ENCODE measurements around the gene SCLY.

Gene SCLY

GRCh38 chr2:238100049-238100820, 39.4 kb downstream of the SCLY start, which contains the start of gene ESPNL:
ESPNL (plus strand) TSS chr2:238100340; CDS start chr2:238100420, 80 bp downstream.
- H3K9ac ChIP-seq (ENCODE audit: low read depth, low read length) = no peak within 1 kb of the TSS
- H3K27me3 ChIP-seq (ENCODE audit: control insufficient read depth, insufficient read depth, low read length) = no peaks in the 10 kb centered on the region
- no peak within 1 kb of the TSS for H3K4me3 ChIP-seq (ENCODE audit: low read length)
- H3K9me3 ChIP-seq (replicated peaks; ENCODE audit: low read length) = no peaks in the 10 kb centered on the region
- H3K4me1 ChIP-seq (ENCODE audit: control insufficient read depth, insufficient read depth, low read length) = no peaks in the 10 kb centered on the region
- H3K4me2 ChIP-seq (ENCODE audit: low read length) = no peak within 1 kb of the TSS
- H3K36me3 ChIP-seq (ENCODE audit: insufficient read depth, low read length) = no peaks in the 10 kb centered on the region

GRCh38 chr2:238100821-238101771, 40.3 kb downstream of the SCLY start:
- Histone ChIP-seq H3K9me3 (replicated peaks; ENCODE audit: low read length) (no peaks in the 10 kb centered on the region), H3K36me3 (ENCODE audit: insufficient read depth, low read length) (no peaks in the 10 kb centered on the region), H3K9ac (ENCODE audit: low read depth, low read length) (no peak overlapping the region), H3K4me1 (ENCODE audit: control insufficient read depth, insufficient read depth, low read length) (no peaks in the 10 kb centered on the region), H3K27me3 (ENCODE audit: control insufficient read depth, insufficient read depth, low read length) (no peaks in the 10 kb centered on the region), H3K4me2 (ENCODE audit: low read length) (no peak overlapping the region), H3K4me3 (ENCODE audit: low read length) (no peak overlapping the region)

- H3K9ac ChIP-seq (ENCODE audit: low read depth, low read length) = no peak overlapping the region
- no peak overlapping the region for H3K4me2 ChIP-seq (ENCODE audit: low read length)
- no peaks in the 10 kb centered on the region for H3K36me3 ChIP-seq (ENCODE audit: insufficient read depth, low read length)
- H3K27me3 ChIP-seq (ENCODE audit: control insufficient read depth, insufficient read depth, low read length) = no peaks in the 10 kb centered on the region
- no peaks in the 10 kb centered on the region for H3K9me3 ChIP-seq (replicated peaks; ENCODE audit: low read length)
- no peaks in the 10 kb centered on the region for H3K4me1 ChIP-seq (ENCODE audit: control insufficient read depth, insufficient read depth, low read length)
- no peak overlapping the region for H3K4me3 ChIP-seq (ENCODE audit: low read length)
Observed at GRCh38 chr2:238101891-238102841, 41.4 kb downstream of the SCLY start.

- no peak overlapping the region for H3K4me2 ChIP-seq (ENCODE audit: low read length)
- peaks cover 3% of the 10 kb centered on the region for H3K27me3 ChIP-seq (ENCODE audit: control insufficient read depth, insufficient read depth, low read length)
- H3K36me3 ChIP-seq (ENCODE audit: insufficient read depth, low read length) = no peaks in the 10 kb centered on the region
- H3K4me3 ChIP-seq (ENCODE audit: low read length) = no peak overlapping the region
- H3K4me1 ChIP-seq (ENCODE audit: control insufficient read depth, insufficient read depth, low read length) = no peaks in the 10 kb centered on the region
- no peak overlapping the region for H3K9ac ChIP-seq (ENCODE audit: low read depth, low read length)
- no peaks in the 10 kb centered on the region for H3K9me3 ChIP-seq (replicated peaks; ENCODE audit: low read length)
Observed at GRCh38 chr2:238102865-238103264, 42.1 kb downstream of the SCLY start.

GRCh38 chr2:238103465-238104225, 42.8 kb downstream of the SCLY start:
- no peaks in the 10 kb centered on the region for H3K36me3 ChIP-seq (ENCODE audit: insufficient read depth, low read length)
- H3K4me2 ChIP-seq (ENCODE audit: low read length) = no peak overlapping the region
- no peak overlapping the region for H3K4me3 ChIP-seq (ENCODE audit: low read length)
- H3K9ac ChIP-seq (ENCODE audit: low read depth, low read length) = no peak overlapping the region
- peaks cover 11% of the 10 kb centered on the region for H3K27me3 ChIP-seq (ENCODE audit: control insufficient read depth, insufficient read depth, low read length)
- H3K4me1 ChIP-seq (ENCODE audit: control insufficient read depth, insufficient read depth, low read length) = peaks cover 1% of the 10 kb centered on the region
- no peaks in the 10 kb centered on the region for H3K9me3 ChIP-seq (replicated peaks; ENCODE audit: low read length)

- Histone ChIP-seq H3K4me2 (ENCODE audit: low read length) (no peak overlapping the region), H3K9ac (ENCODE audit: low read depth, low read length) (no peak overlapping the region), H3K4me1 (ENCODE audit: control insufficient read depth, insufficient read depth, low read length) (peaks cover 5% of the 10 kb centered on the region), H3K9me3 (replicated peaks; ENCODE audit: low read length) (no peaks in the 10 kb centered on the region), H3K36me3 (ENCODE audit: insufficient read depth, low read length) (no peaks in the 10 kb centered on the region), H3K27me3 (ENCODE audit: control insufficient read depth, insufficient read depth, low read length) (peaks cover 14% of the 10 kb centered on the region), H3K4me3 (ENCODE audit: low read length) (no peak overlapping the region)
Observed at GRCh38 chr2:238104226-238104690, 43.5 kb downstream of the SCLY start.

- Histone ChIP-seq H3K36me3 (ENCODE audit: insufficient read depth, low read length) (no peaks in the 10 kb centered on the region), H3K4me3 (ENCODE audit: low read length) (no peak overlapping the region), H3K9ac (ENCODE audit: low read depth, low read length) (no peak overlapping the region)
Observed at GRCh38 chr2:238104691-238105371, 44.0 kb downstream of the SCLY start.

GRCh38 chr2:238105506-238106338, 44.9 kb downstream of the SCLY start:
- peaks cover 5% of the 10 kb centered on the region for H3K4me1 ChIP-seq (ENCODE audit: control insufficient read depth, insufficient read depth, low read length)
- peaks cover 14% of the 10 kb centered on the region for H3K27me3 ChIP-seq (ENCODE audit: control insufficient read depth, insufficient read depth, low read length)
- H3K4me2 ChIP-seq (ENCODE audit: low read length) = no peak overlapping the region
- H3K9me3 ChIP-seq (replicated peaks; ENCODE audit: low read length) = no peaks in the 10 kb centered on the region
- H3K36me3 ChIP-seq (ENCODE audit: insufficient read depth, low read length) = no peaks in the 10 kb centered on the region
- H3K4me3 ChIP-seq (ENCODE audit: low read length) = no peak overlapping the region
- no peak overlapping the region for H3K9ac ChIP-seq (ENCODE audit: low read depth, low read length)

More at GRCh38 chr2:238104691-238105371, 44.0 kb downstream of the SCLY start:
- peaks cover 14% of the 10 kb centered on the region for H3K27me3 ChIP-seq (ENCODE audit: control insufficient read depth, insufficient read depth, low read length)
- H3K9me3 ChIP-seq (replicated peaks; ENCODE audit: low read length) = no peaks in the 10 kb centered on the region
- H3K4me2 ChIP-seq (ENCODE audit: low read length) = no peak overlapping the region
- peaks cover 5% of the 10 kb centered on the region for H3K4me1 ChIP-seq (ENCODE audit: control insufficient read depth, insufficient read depth, low read length)

GRCh38 chr2:238106339-238106697, 45.5 kb downstream of the SCLY start:
- Histone ChIP-seq H3K9me3 (replicated peaks; ENCODE audit: low read length) (no peaks in the 10 kb centered on the region), H3K4me3 (ENCODE audit: low read length) (no peak overlapping the region), H3K4me1 (ENCODE audit: control insufficient read depth, insufficient read depth, low read length) (peaks cover 5% of the 10 kb centered on the region), H3K36me3 (ENCODE audit: insufficient read depth, low read length) (no peaks in the 10 kb centered on the region), H3K27me3 (ENCODE audit: control insufficient read depth, insufficient read depth, low read length) (peaks cover 14% of the 10 kb centered on the region), H3K4me2 (ENCODE audit: low read length) (no peak overlapping the region), H3K9ac (ENCODE audit: low read depth, low read length) (no peak overlapping the region)

Measured in skeletal muscle satellite cell (primary cell).